ES-I3 (cell line): ENCODE data around the gene ADGRG7.
"Not testable (repeated sequence)": the region's sequence is repeated elsewhere in the genome, so short reads cannot be mapped to it uniquely, and the experiment has no call there.

Source experiments
- H3K36me3 ChIP-seq: 2 replicates; pipeline ENCODE4 v1.6.1; 2013; ENCODE audit warnings: mild to moderate bottlenecking, low read length, control low read depth, moderate library complexity; ENCODE audit not compliant: insufficient read depth
- H3K4me1 ChIP-seq: 2 replicates; pipeline ENCODE4 v1.6.1; 2013; ENCODE audit warnings: mild to moderate bottlenecking, control low read depth, low read length; ENCODE audit not compliant: insufficient read depth
- H3K9ac ChIP-seq: 2 replicates; pipeline ENCODE4 v1.6.1; 2013; ENCODE audit warnings: low read depth, mild to moderate bottlenecking, low read length, moderate library complexity
- H3K9me3 ChIP-seq: 2 replicates; pipeline ENCODE4 v1.6.1; 2013; ENCODE audit warnings: mild to moderate bottlenecking, low read length, moderate library complexity; ENCODE audit not compliant: control insufficient read depth, insufficient read depth

ADGRG7 gene

GRCh38 chr3:100647171-100647570, 37.8 kb downstream of the ADGRG7 start:
- H3K4me1 ChIP-seq = peaks cover 6% of the 10 kb centered on the region
- H3K9ac ChIP-seq = no peak overlapping the region
- no peaks in the 10 kb centered on the region for H3K36me3 ChIP-seq
- no peaks in the 10 kb centered on the region; the same call in 1 of the 2 replicates for H3K9me3 ChIP-seq

- Histone ChIP-seq H3K4me1 (peaks cover 6% of the 10 kb centered on the region), H3K9ac (no peak overlapping the region), H3K9me3 (no peaks in the 10 kb centered on the region; the same call in 1 of the 2 replicates), H3K36me3 (no peaks in the 10 kb centered on the region)
Observed at GRCh38 chr3:100647657-100648056, 38.3 kb downstream of the ADGRG7 start.

- H3K9ac ChIP-seq = no peak overlapping the region
Observed at GRCh38 chr3:100650651-100651619, 41.5 kb downstream of the ADGRG7 start.

GRCh38 chr3:100653604-100654294, 44.3 kb downstream of the ADGRG7 start:
- Histone ChIP-seq H3K36me3 (no peaks in the 10 kb centered on the region), H3K4me1 (peaks cover 6% of the 10 kb centered on the region), H3K9me3 (no peaks in the 10 kb centered on the region), H3K9ac (no peak overlapping the region; the same call in 1 of the 2 replicates)

More at GRCh38 chr3:100650651-100651619, 41.5 kb downstream of the ADGRG7 start:
- Histone ChIP-seq H3K9me3 (no peaks in the 10 kb centered on the region), H3K4me1 (peaks cover 6% of the 10 kb centered on the region), H3K36me3 (no peaks in the 10 kb centered on the region)

GRCh38 chr3:100656945-100657344, 47.5 kb downstream of the ADGRG7 start:
- H3K9me3 ChIP-seq = no peaks in the 10 kb centered on the region
- no peak overlapping the region for H3K9ac ChIP-seq
- no peaks in the 10 kb centered on the region for H3K36me3 ChIP-seq
- H3K4me1 ChIP-seq = no peaks in the 10 kb centered on the region

- H3K9me3 ChIP-seq, H3K36me3 ChIP-seq, H3K4me1 ChIP-seq, H3K9ac ChIP-seq: not testable (repeated sequence)
Observed at GRCh38 chr3:100661294-100661693, 51.9 kb downstream of the ADGRG7 start.

GRCh38 chr3:100662113-100662823, 52.9 kb downstream of the ADGRG7 start:
- Histone ChIP-seq H3K4me1 (peaks cover 6% of the 10 kb centered on the region; the same call in 1 of the 2 replicates), H3K9me3 (no peaks in the 10 kb centered on the region), H3K9ac (no peak overlapping the region), H3K36me3 (no peaks in the 10 kb centered on the region)

- no peak overlapping the region for H3K9ac ChIP-seq
- H3K9me3 ChIP-seq = no peaks in the 10 kb centered on the region
- peaks cover 6% of the 10 kb centered on the region; the same call in 1 of the 2 replicates for H3K4me1 ChIP-seq
- H3K36me3 ChIP-seq = no peaks in the 10 kb centered on the region
Observed at GRCh38 chr3:100665230-100665629, 55.8 kb downstream of the ADGRG7 start.

GRCh38 chr3:100666699-100667098, 57.3 kb downstream of the ADGRG7 start:
- H3K9ac ChIP-seq, H3K36me3 ChIP-seq, H3K9me3 ChIP-seq, H3K4me1 ChIP-seq: not testable (repeated sequence)

- not testable (repeated sequence) for H3K9ac ChIP-seq, H3K4me1 ChIP-seq, H3K36me3 ChIP-seq, H3K9me3 ChIP-seq
Observed at GRCh38 chr3:100667316-100667715, 57.9 kb downstream of the ADGRG7 start.

- H3K36me3 ChIP-seq, H3K9ac ChIP-seq, H3K4me1 ChIP-seq, H3K9me3 ChIP-seq: not testable (repeated sequence)
Observed at GRCh38 chr3:100670995-100671394, 61.6 kb downstream of the ADGRG7 start.

GRCh38 chr3:100681496-100681895, 72.1 kb downstream of the ADGRG7 start:
- Histone ChIP-seq H3K9ac (no peak overlapping the region), H3K36me3 (no peaks in the 10 kb centered on the region), H3K4me1 (no peaks in the 10 kb centered on the region), H3K9me3 (no peaks in the 10 kb centered on the region)

GRCh38 chr3:100682056-100682853, 72.9 kb downstream of the ADGRG7 start:
- Histone ChIP-seq H3K4me1 (no peaks in the 10 kb centered on the region), H3K9me3 (no peaks in the 10 kb centered on the region), H3K36me3 (no peaks in the 10 kb centered on the region), H3K9ac (no peak overlapping the region; the same call in 1 of the 2 replicates)
